Measurements from ENCODE around the gene NUDT16L1.

DNA sequence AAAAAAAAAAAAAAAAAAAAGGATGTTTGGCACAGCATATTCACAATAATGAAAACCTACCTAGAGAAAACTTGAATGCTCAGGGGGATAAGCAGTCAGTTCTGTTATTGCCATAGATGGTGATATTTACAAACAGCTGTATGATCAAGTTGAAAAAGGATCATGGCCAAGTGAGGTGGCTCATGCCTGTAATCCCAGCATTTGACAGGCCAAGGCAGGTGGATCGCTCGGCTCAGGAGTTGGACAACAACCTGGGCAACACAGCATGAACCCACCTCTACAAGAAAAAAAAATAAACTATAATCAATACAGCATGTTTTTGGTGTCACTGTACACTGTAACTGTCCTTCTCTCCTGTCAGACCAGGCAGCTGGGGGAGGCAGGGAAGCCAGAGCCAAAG is 21.6 kb downstream of the NUDT16L1 start:
- TF ChIP-seq, protein P1, sequence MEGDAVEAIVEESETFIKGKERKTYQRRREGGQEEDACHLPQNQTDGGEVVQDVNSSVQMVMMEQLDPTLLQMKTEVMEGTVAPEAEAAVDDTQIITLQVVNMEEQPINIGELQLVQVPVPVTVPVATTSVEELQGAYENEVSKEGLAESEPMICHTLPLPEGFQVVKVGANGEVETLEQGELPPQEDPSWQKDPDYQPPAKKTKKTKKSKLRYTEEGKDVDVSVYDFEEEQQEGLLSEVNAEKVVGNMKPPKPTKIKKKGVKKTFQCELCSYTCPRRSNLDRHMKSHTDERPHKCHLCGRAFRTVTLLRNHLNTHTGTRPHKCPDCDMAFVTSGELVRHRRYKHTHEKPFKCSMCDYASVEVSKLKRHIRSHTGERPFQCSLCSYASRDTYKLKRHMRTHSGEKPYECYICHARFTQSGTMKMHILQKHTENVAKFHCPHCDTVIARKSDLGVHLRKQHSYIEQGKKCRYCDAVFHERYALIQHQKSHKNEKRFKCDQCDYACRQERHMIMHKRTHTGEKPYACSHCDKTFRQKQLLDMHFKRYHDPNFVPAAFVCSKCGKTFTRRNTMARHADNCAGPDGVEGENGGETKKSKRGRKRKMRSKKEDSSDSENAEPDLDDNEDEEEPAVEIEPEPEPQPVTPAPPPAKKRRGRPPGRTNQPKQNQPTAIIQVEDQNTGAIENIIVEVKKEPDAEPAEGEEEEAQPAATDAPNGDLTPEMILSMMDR (IDR thresholded peaks at IDR 0.05; ENCODE audit: insufficient read depth, low read length): no peak
- no peak for TF ChIP-seq REST (IDR thresholded peaks at IDR 0.05; ENCODE audit: insufficient replicate concordance, low read depth)
